Measurements from ENCODE around the gene XPC.

- TF ChIP-seq CTCF (IDR thresholded peaks at IDR 0.05) (no peak), POLR2A (IDR thresholded peaks at IDR 0.05) (no peak), POLR2AphosphoS5 (IDR thresholded peaks at IDR 0.05) (no peak)
These were observed 47.3 kb downstream of the XPC start for GRCh38 chr3:14131134-14131533.
